OCI-LY1 (cell line): ENCODE measurements around the gene GRAP2.

ENCODE experiments used
- H2AFZ ChIP-seq: fragments of 200-600 bp; sonication (generic), shearing (Covaris generic); 2 replicates; pipeline ENCODE4 v1.6.0; 2014; ENCODE audit warnings: antibody characterized with exemption, mild to moderate bottlenecking, low read length
- H3F3A ChIP-seq: fragments of 200-600 bp; sonication (generic), shearing (Covaris generic); 2 replicates; pipeline ENCODE4 v1.6.0; 2014; ENCODE audit warnings: mild to moderate bottlenecking, antibody characterized with exemption, low read length, moderate library complexity; ENCODE audit not compliant: insufficient read depth
- H3K27ac ChIP-seq: fragments of 200-600 bp; sonication (generic); 2 replicates; pipeline ENCODE4 v1.5.1; 2014; ENCODE audit warnings: low read length, mixed run types, mild to moderate bottlenecking, low read depth; ENCODE audit not compliant: poor library complexity, severe bottlenecking
- H3K27me3 ChIP-seq: fragments of 200-600 bp; sonication (generic); 2 replicates; pipeline ENCODE4 v1.6.0; 2014; ENCODE audit warnings: antibody characterized with exemption, mild to moderate bottlenecking, low read length, moderate library complexity; ENCODE audit not compliant: insufficient read depth
- H3K36me3 ChIP-seq: fragments of 200-600 bp; sonication (generic); 2 replicates; pipeline ENCODE4 v1.6.1; 2014; ENCODE audit warnings: mild to moderate bottlenecking, antibody characterized with exemption, low read length, moderate library complexity, mixed read lengths; ENCODE audit not compliant: insufficient read depth
- H3K4me1 ChIP-seq: fragments of 200-600 bp; sonication (generic); 2 replicates; pipeline ENCODE4 v1.5.1; 2014; ENCODE audit warnings: mild to moderate bottlenecking, low read length, moderate library complexity; ENCODE audit not compliant: insufficient read depth, severe bottlenecking
- H3K4me2 ChIP-seq: fragments of 200-600 bp; sonication (generic), shearing (Covaris generic); 2 replicates; pipeline ENCODE4 v1.6.1; 2014; ENCODE audit warnings: low read length
- H3K4me3 ChIP-seq: fragments of 200-600 bp; sonication (generic); 2 replicates; pipeline ENCODE4 v1.5.1; 2014; ENCODE audit warnings: low read length, low read depth, mild to moderate bottlenecking, mixed read lengths; ENCODE audit not compliant: poor library complexity, severe bottlenecking
- H3K79me2 ChIP-seq: fragments of 200-600 bp; shearing (Covaris generic); 2 replicates; pipeline ENCODE4 v1.6.1; 2016; ENCODE audit warnings: mixed run types, low read length, mixed read lengths; ENCODE audit not compliant: insufficient read depth
- H3K9ac ChIP-seq: fragments of 200-600 bp; sonication (generic), shearing (Covaris generic); 2 replicates; pipeline ENCODE4 v1.6.1; 2014; ENCODE audit warnings: mild to moderate bottlenecking, low read length, mixed read lengths
- H3K9me2 ChIP-seq: fragments of 200-600 bp; sonication (generic), shearing (Covaris generic); 2 replicates; pipeline ENCODE4 v1.6.1; 2014; ENCODE audit warnings: low read depth, mild to moderate bottlenecking, low read length, mixed read lengths
- H3K9me3 ChIP-seq: fragments of 200-600 bp; shearing (Covaris generic); 2 replicates; pipeline ENCODE4 v1.6.1; 2014; ENCODE audit warnings: low read length, mixed read lengths
- H4K20me1 ChIP-seq: fragments of 200-600 bp; sonication (generic), shearing (Covaris generic); 2 replicates; pipeline ENCODE4 v1.6.0; 2016; ENCODE audit warnings: mild to moderate bottlenecking, low read length; ENCODE audit not compliant: insufficient read depth
- CTCF ChIP-seq: fragments of 200-600 bp; sonication (generic), shearing (Covaris generic); IDR thresholded peaks from 2 replicates; pipeline ENCODE4 v1.5.1; 2017; ENCODE audit warnings: mild to moderate bottlenecking, antibody characterized with exemption, low read length, moderate library complexity, mixed read lengths
- EZH2 ChIP-seq: fragments of 200-600 bp; sonication (generic), shearing (Covaris generic); IDR thresholded peaks from 2 replicates; pipeline ENCODE4 v1.8.0; 2017; ENCODE audit warnings: borderline replicate concordance, mixed run types, mild to moderate bottlenecking, antibody characterized with exemption, low read length, moderate library complexity, mixed read lengths

The GRAP2 gene

GRCh38 chr22:39955675-39956074, 54.8 kb downstream of the GRAP2 start:
- H3K4me1 ChIP-seq: no peaks in the 10 kb centered on the region
- H3K27me3 ChIP-seq: no peaks in the 10 kb centered on the region
- H3K79me2 ChIP-seq: no peaks in the 10 kb centered on the region
- H3K36me3 ChIP-seq: no peaks in the 10 kb centered on the region
- H2AFZ ChIP-seq: no peak overlapping the region
- TF ChIP-seq CTCF: no peak
- H3K4me2 ChIP-seq: no peak overlapping the region
- H3K27ac ChIP-seq: no peak overlapping the region
- H3F3A ChIP-seq: no peaks in the 10 kb centered on the region
- H3K9ac ChIP-seq: no peak overlapping the region
- no peak overlapping the region for H3K4me3 ChIP-seq
- no peaks in the 10 kb centered on the region for H3K9me3 ChIP-seq
- H4K20me1 ChIP-seq: no peaks in the 10 kb centered on the region
- no peaks in the 10 kb centered on the region for H3K9me2 ChIP-seq

DNA sequence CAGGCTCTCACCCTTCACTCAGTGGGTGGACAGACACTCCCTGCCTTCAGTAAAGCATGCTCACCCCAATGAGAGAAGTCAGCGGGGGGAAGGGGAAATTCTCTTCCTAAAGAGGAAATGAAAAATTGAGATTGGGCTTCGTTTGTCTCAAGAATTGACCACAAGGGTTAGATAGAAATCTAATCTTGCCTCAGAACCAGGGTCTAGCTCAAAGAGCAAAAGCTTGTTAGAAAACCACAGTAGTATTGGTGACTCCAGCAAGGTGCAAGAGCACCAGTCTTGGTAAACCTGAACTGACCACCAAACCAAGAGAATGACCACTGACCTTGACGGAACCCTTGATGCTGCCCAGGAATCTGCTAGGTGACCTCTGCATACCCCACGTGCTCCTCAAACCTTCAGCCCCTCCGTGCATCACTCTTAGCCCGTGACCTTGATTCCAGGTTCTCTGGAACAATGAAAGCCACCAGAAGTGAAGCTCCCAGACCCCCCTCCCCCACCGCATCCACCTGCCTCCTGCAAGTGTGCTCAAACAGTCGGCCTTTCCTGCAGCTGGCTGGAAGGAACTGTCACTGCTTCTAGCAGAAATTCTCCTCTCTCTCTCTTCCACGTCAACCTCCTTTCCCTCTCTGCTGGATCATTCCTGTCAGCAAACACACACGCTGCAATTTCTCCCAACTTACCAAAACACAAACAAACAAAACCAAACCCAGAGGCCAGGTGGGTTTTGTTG, 56.2 kb downstream of the GRAP2 start:
- Histone ChIP-seq H2AFZ (no peak overlapping the region), H3K27me3 (no peaks in the 10 kb centered on the region; the same call in 1 of the 2 replicates), H3K9me3 (no peaks in the 10 kb centered on the region), H3F3A (no peaks in the 10 kb centered on the region), H3K4me3 (no peak overlapping the region), H3K9me2 (no peaks in the 10 kb centered on the region), H3K27ac (no peak overlapping the region), H4K20me1 (no peaks in the 10 kb centered on the region), H3K79me2 (no peaks in the 10 kb centered on the region), H3K36me3 (no peaks in the 10 kb centered on the region), H3K4me2 (no peak overlapping the region), H3K9ac (no peak overlapping the region), H3K4me1 (no peaks in the 10 kb centered on the region)
- TF ChIP-seq EZH2: no peak
- no peak for TF ChIP-seq CTCF

- Histone ChIP-seq H3K9me2 (no peaks in the 10 kb centered on the region), H4K20me1 (no peaks in the 10 kb centered on the region), H3K27ac (no peak overlapping the region), H3K4me3 (no peak overlapping the region), H2AFZ (no peak overlapping the region), H3K9ac (no peak overlapping the region), H3K36me3 (no peaks in the 10 kb centered on the region), H3K27me3 (no peaks in the 10 kb centered on the region; the same call in 1 of the 2 replicates), H3K79me2 (no peaks in the 10 kb centered on the region), H3K9me3 (no peaks in the 10 kb centered on the region), H3F3A (no peaks in the 10 kb centered on the region), H3K4me2 (no peak overlapping the region), H3K4me1 (no peaks in the 10 kb centered on the region)
- TF ChIP-seq CTCF (no peak), EZH2 (no peak)
Measured at GRCh38 chr22:39958009-39958711, 57.3 kb downstream of the GRAP2 start.
